GM23338 (cell line): ENCODE measurements around the gene STON2.

Experiments used
- CREB1 ChIP-seq: fragments of 250-450 bp; sonication (Bioruptor Pico); IDR thresholded peaks from 2 replicates; pipeline ENCODE4 v1.5.0; 2020; ENCODE audit warnings: low read depth, mild to moderate bottlenecking, moderate library complexity
- EZH2 ChIP-seq: fragments of 200-600 bp; sonication (generic); IDR thresholded peaks from one replicate; pipeline ENCODE4 v1.8.0; 2017; ENCODE audit warnings: antibody characterized with exemption, mild to moderate bottlenecking, low read depth; ENCODE audit not compliant: unreplicated experiment
- JUNB ChIP-seq: IDR thresholded peaks from one replicate; pipeline ENCODE4 v1.6.1; 2016; ENCODE audit warnings: antibody characterized with exemption; ENCODE audit not compliant: unreplicated experiment
- POLR2AphosphoS5 ChIP-seq: IDR thresholded peaks from 2 replicates; pipeline ENCODE4 v1.6.1; 2016; ENCODE audit warnings: antibody characterized with exemption, low read depth
- TF ChIP-seq, protein P1 (sequence below), 2 experiments: fragments of 200-600 bp in 1 of 2; sonication (generic) in 1 of 2; conservative IDR thresholded peaks; 2 replicates each; pipeline versions ENCODE4 v1.5.1 to v1.6.1; 2016 to 2017; ENCODE audit warnings: antibody characterized with exemption in 2 of 2, low read depth in 2 of 2, mild to moderate bottlenecking in 2 of 2, moderate library complexity in 1 of 2

- TF ChIP-seq JUNB (no peak), POLR2AphosphoS5 (no peak), EZH2 (no peak), CREB1 (no peak)
- TF ChIP-seq, protein P1, sequence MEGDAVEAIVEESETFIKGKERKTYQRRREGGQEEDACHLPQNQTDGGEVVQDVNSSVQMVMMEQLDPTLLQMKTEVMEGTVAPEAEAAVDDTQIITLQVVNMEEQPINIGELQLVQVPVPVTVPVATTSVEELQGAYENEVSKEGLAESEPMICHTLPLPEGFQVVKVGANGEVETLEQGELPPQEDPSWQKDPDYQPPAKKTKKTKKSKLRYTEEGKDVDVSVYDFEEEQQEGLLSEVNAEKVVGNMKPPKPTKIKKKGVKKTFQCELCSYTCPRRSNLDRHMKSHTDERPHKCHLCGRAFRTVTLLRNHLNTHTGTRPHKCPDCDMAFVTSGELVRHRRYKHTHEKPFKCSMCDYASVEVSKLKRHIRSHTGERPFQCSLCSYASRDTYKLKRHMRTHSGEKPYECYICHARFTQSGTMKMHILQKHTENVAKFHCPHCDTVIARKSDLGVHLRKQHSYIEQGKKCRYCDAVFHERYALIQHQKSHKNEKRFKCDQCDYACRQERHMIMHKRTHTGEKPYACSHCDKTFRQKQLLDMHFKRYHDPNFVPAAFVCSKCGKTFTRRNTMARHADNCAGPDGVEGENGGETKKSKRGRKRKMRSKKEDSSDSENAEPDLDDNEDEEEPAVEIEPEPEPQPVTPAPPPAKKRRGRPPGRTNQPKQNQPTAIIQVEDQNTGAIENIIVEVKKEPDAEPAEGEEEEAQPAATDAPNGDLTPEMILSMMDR (conservative IDR thresholded peaks at IDR 0.05; ENCODE audit: low read depth in 2 of 2): no peak
These were observed 175.9 kb downstream of the STON2 start for GRCh38 chr14:81224222-81224621.
